ENCODE results near the gene DCHS1.
A peak's percentile ranks its signal among the peaks of the same experiment; 100 is the strongest.

Gene DCHS1

GRCh38 chr11:6650104-6650503 is 5.5 kb downstream of the DCHS1 start:
- Histone ChIP-seq H3K27ac (no peak overlapping the region), H3K4me3 (no peak overlapping the region)

- Histone ChIP-seq H3K27ac (peak overlapping the region in 1 of 21 experiments; percentile 86), H3K4me3 (no peak overlapping the region)
Measured at GRCh38 chr11:6648501-6648900, 7.1 kb downstream of the DCHS1 start.

GRCh38 chr11:6647836-6648235 is 7.8 kb downstream of the DCHS1 start:
- Histone ChIP-seq H3K27ac (peak overlapping the region in 15 of 21 experiments; percentile 70 to 86 (median 81)), H3K4me3 (no peak overlapping the region)

- Histone ChIP-seq H3K4me3 (no peak overlapping the region), H3K27ac (peak overlapping the region in 19 of 21 experiments; percentile 52 to 86 (median 77))
Measured at GRCh38 chr11:6646918-6647679, 8.5 kb downstream of the DCHS1 start.

GRCh38 chr11:6646576-6646917 is 9.1 kb downstream of the DCHS1 start:
- peak overlapping the region in 19 of 21 experiments; percentile 52 to 86 (median 77) for H3K27ac ChIP-seq
- no peak overlapping the region for H3K4me3 ChIP-seq

GRCh38 chr11:6646071-6646470 is 9.5 kb downstream of the DCHS1 start:
- H3K27ac ChIP-seq, result peak overlapping the region in 13 of 21 experiments; percentile 52 to 86 (median 74)
- H3K4me3 ChIP-seq, result no peak overlapping the region

- Histone ChIP-seq H3K4me3 (no peak overlapping the region), H3K27ac (no peak overlapping the region)
Measured at GRCh38 chr11:6642957-6643356, 12.7 kb downstream of the DCHS1 start.

GRCh38 chr11:6640985-6641701 is 14.5 kb downstream of the DCHS1 start:
- H3K4me3 ChIP-seq, result no peak overlapping the region
- H3K27ac ChIP-seq, result no peak overlapping the region

GRCh38 chr11:6640036-6640984 is 15.3 kb downstream of the DCHS1 start:
- Histone ChIP-seq H3K4me3 (no peak overlapping the region), H3K27ac (no peak overlapping the region)

GRCh38 chr11:6638429-6638828 is 17.2 kb downstream of the DCHS1 start:
- H3K27ac ChIP-seq, result no peak overlapping the region

GRCh38 chr11:6637871-6638270 is 17.7 kb downstream of the DCHS1 start:
- no peak overlapping the region for H3K4me3 ChIP-seq
- H3K27ac ChIP-seq, result no peak overlapping the region

More at GRCh38 chr11:6638429-6638828, 17.2 kb downstream of the DCHS1 start:
- H3K4me3 ChIP-seq, result no peak overlapping the region

GRCh38 chr11:6636480-6636879 is 19.1 kb downstream of the DCHS1 start:
- peak overlapping the region in 8 of 21 experiments; percentile 0 to 74 (median 30) for H3K27ac ChIP-seq
- H3K4me3 ChIP-seq, result no peak overlapping the region

GRCh38 chr11:6635082-6635932 is 20.3 kb downstream of the DCHS1 start:
- H3K27ac ChIP-seq, result peak overlapping the region in 16 of 21 experiments; percentile 0 to 74 (median 42)
- H3K4me3 ChIP-seq, result no peak overlapping the region

GRCh38 chr11:6634534-6634933 is 21.1 kb downstream of the DCHS1 start:
- no peak overlapping the region for H3K4me3 ChIP-seq
- H3K27ac ChIP-seq, result peak overlapping the region in 3 of 21 experiments; percentile 22 to 74 (median 30)

- H3K27ac ChIP-seq, result peak overlapping the region in 2 of 21 experiments; percentile 16 to 22
- H3K4me3 ChIP-seq, result no peak overlapping the region
Measured at GRCh38 chr11:6633422-6634408, 21.9 kb downstream of the DCHS1 start.

- no peak overlapping the region for H3K27ac ChIP-seq
- H3K4me3 ChIP-seq, result no peak overlapping the region
Measured at GRCh38 chr11:6632116-6633073, 23.2 kb downstream of the DCHS1 start.
